OCI-LY3 (cell line): ENCODE measurements around the gene CXXC5.

Source experiments
- EZH2phosphoT487 ChIP-seq: fragments of 200-600 bp; shearing (Covaris generic); IDR thresholded peaks from 2 replicates; pipeline ENCODE4 v1.6.1; 2018; ENCODE audit warnings: antibody characterized with exemption, mixed run types, low read depth
- TF ChIP-seq, protein P1 (sequence below): fragments of 200-600, 300-600 bp; sonication (generic); IDR thresholded peaks from 2 replicates; pipeline ENCODE4 v1.5.1; 2014; ENCODE audit warnings: antibody characterized with exemption, low read length, low read depth

DNA sequence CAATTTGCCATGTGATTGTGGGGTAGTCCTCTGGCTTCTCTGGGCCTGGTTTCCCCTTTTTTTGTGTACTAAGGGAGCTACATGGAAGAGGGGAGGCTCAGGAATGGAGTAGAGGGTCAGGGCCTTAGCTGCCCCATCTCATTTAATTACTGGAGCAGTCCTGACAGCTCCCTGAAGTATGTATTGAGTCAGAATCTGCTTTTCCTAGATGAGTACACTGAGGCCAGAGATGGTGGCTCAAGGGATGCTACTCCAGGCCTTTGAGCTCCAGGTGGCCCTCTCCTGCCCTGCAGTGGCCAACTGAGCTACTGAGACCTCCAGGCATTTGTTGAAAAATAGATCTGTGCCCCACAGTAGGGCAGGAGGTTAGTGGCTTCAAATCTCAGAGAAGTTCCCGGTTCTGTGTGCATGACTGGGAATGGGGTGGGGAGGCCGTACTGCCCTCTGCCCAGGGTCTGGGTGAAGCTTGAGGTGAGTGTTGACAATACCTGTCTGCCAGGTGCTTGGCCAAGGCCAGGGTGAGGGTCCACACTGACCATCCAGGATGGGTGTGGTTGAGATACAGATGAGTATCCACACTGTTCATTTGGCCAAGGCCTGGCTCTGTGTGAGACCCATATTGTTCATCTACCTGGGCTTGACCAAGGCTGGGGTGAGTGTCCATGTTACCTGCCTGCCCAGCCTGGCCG is 45.7 kb downstream of the CXXC5 start:
- TF ChIP-seq, protein P1, sequence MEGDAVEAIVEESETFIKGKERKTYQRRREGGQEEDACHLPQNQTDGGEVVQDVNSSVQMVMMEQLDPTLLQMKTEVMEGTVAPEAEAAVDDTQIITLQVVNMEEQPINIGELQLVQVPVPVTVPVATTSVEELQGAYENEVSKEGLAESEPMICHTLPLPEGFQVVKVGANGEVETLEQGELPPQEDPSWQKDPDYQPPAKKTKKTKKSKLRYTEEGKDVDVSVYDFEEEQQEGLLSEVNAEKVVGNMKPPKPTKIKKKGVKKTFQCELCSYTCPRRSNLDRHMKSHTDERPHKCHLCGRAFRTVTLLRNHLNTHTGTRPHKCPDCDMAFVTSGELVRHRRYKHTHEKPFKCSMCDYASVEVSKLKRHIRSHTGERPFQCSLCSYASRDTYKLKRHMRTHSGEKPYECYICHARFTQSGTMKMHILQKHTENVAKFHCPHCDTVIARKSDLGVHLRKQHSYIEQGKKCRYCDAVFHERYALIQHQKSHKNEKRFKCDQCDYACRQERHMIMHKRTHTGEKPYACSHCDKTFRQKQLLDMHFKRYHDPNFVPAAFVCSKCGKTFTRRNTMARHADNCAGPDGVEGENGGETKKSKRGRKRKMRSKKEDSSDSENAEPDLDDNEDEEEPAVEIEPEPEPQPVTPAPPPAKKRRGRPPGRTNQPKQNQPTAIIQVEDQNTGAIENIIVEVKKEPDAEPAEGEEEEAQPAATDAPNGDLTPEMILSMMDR, result no peak
- no peak for TF ChIP-seq EZH2phosphoT487
